HepG2 (cell line): Measurements from ENCODE around the gene RSBN1L. TPM values are rescaled to one million over a fixed set of nuclear protein-coding genes. Genes with fewer than 3 reads are reported as not detected.

ENCODE experiments used
- ATAC-seq: fragments of 200-7000 bp; cut with Tn5 transposase; 3 replicates; pipeline ENCODE4 v1.9.1; 2020; ENCODE audit warnings: mild to moderate bottlenecking, moderate library complexity
- Bru-seq: library from RNA; stranded (reverse); fragments of 400-500 nt; gene quantifications from one replicate; lab custom pipeline; 2021; lab: Mats Ljungman, UMichigan
- BruChase-seq, 2 experiments: library from RNA; stranded (reverse); fragments of 400-500 nt; gene quantifications; one replicate each; lab custom pipeline; 2021; lab: Mats Ljungman, UMichigan
- BruUV-seq: library from RNA; stranded (reverse); fragments of 400-500 nt; replicated peaks from 2 replicates; lab custom pipeline; 2021; lab: Mats Ljungman, UMichigan
- CTCF ChIA-PET: fragments of 300-600 bp; formaldehyde crosslinking; extraction: SDS; loops from one replicate; lab custom pipeline; 2021; ENCODE audit warnings: low total read pairs, inconsistent platforms, low intra/inter-chr PET ratio; lab: Yijun Ruan, JAX
- POLR2A ChIA-PET: fragments of 350-600 bp; sonication (Branson Sonifier 250); formaldehyde crosslinking; loops from one replicate; lab custom pipeline; 2020; ENCODE audit warnings: antibody characterized with exemption, inconsistent platforms; lab: Yijun Ruan, JAX
- DNase-seq: peaks from one replicate; pipeline ENCODE4 v3.0.0-alpha.2; 2015; ENCODE audit warnings: low spot score
- FAIRE-seq: peaks from 3 replicates; lab custom pipeline; 2011; peaks lifted over from hg19 to GRCh38; lab: Jason Lieb, UNC
- H2AFZ ChIP-seq: one replicate; pipeline ENCODE4 v1.6.1; 2011; ENCODE audit warnings: low read length, inconsistent platforms
- H3K27ac ChIP-seq: fragments of 300-600 bp; 3 replicates; pipeline ENCODE4 v1.8.0; 2011; ENCODE audit warnings: mixed run types, mild to moderate bottlenecking, mixed read lengths, low read length, inconsistent platforms; ENCODE audit not compliant: insufficient read depth; ENCODE audit errors: extremely low read length
- H3K27me3 ChIP-seq, 2 experiments: fragments of 200-600 bp in 1 of 2; 2 replicates in 1 of 2; 3 replicates in 1 of 2; pipeline versions ENCODE4 v1.6.0 to v1.8.0; 2011; ENCODE audit warnings: low read length in 2 of 2, mild to moderate bottlenecking in 2 of 2, moderate library complexity in 2 of 2, inconsistent platforms in 1 of 2; ENCODE audit not compliant: insufficient read depth in 2 of 2, control insufficient read depth in 1 of 2
- H3K36me3 ChIP-seq, 2 experiments: fragments of 200-600 bp in 1 of 2; replicated peaks in 1 of 2; 2 replicates in 1 of 2; 3 replicates in 1 of 2; pipeline versions ENCODE4 v1.5.1 to v1.8.0; 2011; ENCODE audit warnings: low read length in 2 of 2, inconsistent platforms in 1 of 2; ENCODE audit not compliant: insufficient read depth in 2 of 2, control insufficient read depth in 1 of 2
- H3K4me1 ChIP-seq: 2 replicates; pipeline ENCODE4 v1.5.1; 2012; ENCODE audit warnings: low read length, inconsistent platforms; ENCODE audit not compliant: insufficient read depth
- H3K4me2 ChIP-seq: 2 replicates; pipeline ENCODE4 v1.6.0; 2011; ENCODE audit warnings: low read depth, low read length, inconsistent platforms
- H3K4me3 ChIP-seq, 3 experiments: fragments of 200-600 bp in 1 of 3; sonication (generic), shearing (Covaris generic) in 1 of 3; replicated peaks in 1 of 3; 2 replicates each; pipeline ENCODE4 v1.5.1; 2011 to 2016; ENCODE audit warnings: low read length in 3 of 3, inconsistent platforms in 2 of 3, low read depth in 2 of 3, mild to moderate bottlenecking in 2 of 3, control low read depth in 1 of 3, mixed read lengths in 1 of 3; ENCODE audit not compliant: insufficient read depth in 1 of 3
- H3K79me2 ChIP-seq: one replicate; pipeline ENCODE4 v1.6.1; 2011; ENCODE audit warnings: low read length, inconsistent platforms; ENCODE audit not compliant: insufficient read depth
- H3K9ac ChIP-seq: 2 replicates; pipeline ENCODE4 v1.6.0; 2011; ENCODE audit warnings: mild to moderate bottlenecking, low read depth, low read length, inconsistent platforms; ENCODE audit not compliant: insufficient read depth
- H3K9me3 ChIP-seq: 2 replicates; pipeline ENCODE4 v1.5.1; 2012; ENCODE audit warnings: mild to moderate bottlenecking, low read length
- H4K20me1 ChIP-seq: 2 replicates; pipeline ENCODE4 v1.6.0; 2011; ENCODE audit warnings: inconsistent platforms, mild to moderate bottlenecking, low read length, moderate library complexity; ENCODE audit not compliant: insufficient read depth
- NFE2 ChIP-seq: sonication (generic); formaldehyde crosslinking; IDR thresholded peaks from 2 replicates; pipeline ENCODE4 v1.4.0; 2020; ENCODE audit warnings: missing genetic modification reagents
- U2AF2 ChIP-seq: fragments of 200-400 bp; formaldehyde crosslinking; IDR thresholded peaks from 2 replicates; pipeline ENCODE4 v1.6.1; 2017; ENCODE audit warnings: low read depth, mild to moderate bottlenecking, low read length
- ZFP36 ChIP-seq: fragments of 150-350 bp; IDR thresholded peaks from 2 replicates; pipeline ENCODE4 v1.6.1; 2018; ENCODE audit warnings: borderline replicate concordance, low read length, low read depth; ENCODE audit not compliant: partially characterized antibody
- ZNF430 ChIP-seq: sonication (generic); formaldehyde crosslinking; IDR thresholded peaks from 2 replicates; pipeline ENCODE4 v1.9.0; 2021; ENCODE audit warnings: mild to moderate bottlenecking, missing genetic modification reagents
- ZNF780A ChIP-seq: sonication (generic); formaldehyde crosslinking; IDR thresholded peaks from 2 replicates; pipeline ENCODE4 v1.8.0; 2022; ENCODE audit warnings: mild to moderate bottlenecking, missing genetic modification reagents, moderate library complexity
- WGBS: methylation state at CpG from one replicate; pipeline ENCODE4 v1.1.6; 2017; ENCODE audit warnings: low lambda C conversion rate; 5-methylcytosine and 5-hydroxymethylcytosine counted together
- in situ Hi-C: cut with HindIII; loops from 2 replicates; pipeline ENCODE4 v1.10.0; 2017; ENCODE audit warnings: low pct_unique_long_range_greater_than_20kb; ENCODE audit not compliant: extremely low pct_ligation_motif_present
- intact Hi-C: fragments of 100-400 bp; cut with micrococcal nuclease; formaldehyde crosslinking; loops from one replicate; pipeline ENCODE4 v1.10.0; 2022; ENCODE audit not compliant: unreplicated experiment
- long read RNA-seq, 2 experiments: library from RNA in 1 of 2; library from polyadenylated mRNA in 1 of 2; stranded (forward) in 1 of 2; unstranded in 1 of 2; transcript quantifications; one replicate each; pipeline ENCODE4 v2.0.0, GENCODE V29; 2019 to 2022
- polyA minus RNA-seq, 3 experiments: library from RNA; depleted of rRNA, polyadenylated mRNA; stranded (reverse); fragments of >200 nt; gene quantifications; 2 replicates each; pipeline ENCODE4 v1.2.3, GENCODE V29; 2011; ENCODE audit warnings: low replicate concordance in 1 of 3
- polyA plus RNA-seq, 8 experiments: library from polyadenylated mRNA; depleted of rRNA in 3 of 8; stranded (reverse) in 7 of 8; unstranded in 1 of 8; fragments of >200 nt; fragmentation: Illumina TruSeq in 4 of 8; extraction: Trizol in 4 of 8; gene quantifications; 2 replicates each; pipeline versions ENCODE4 v1.2.1 to v1.2.3, GENCODE V29; 2011 to 2016; ENCODE audit warnings: low read depth in 4 of 8, missing spikeins in 1 of 8, mixed read lengths in 1 of 8; ENCODE audit not compliant: insufficient read depth in 1 of 8
- total RNA-seq, 5 experiments: library from RNA; depleted of rRNA; stranded (reverse); fragments of >200 nt; fragmentation: Illumina TruSeq; extraction: Trizol; gene quantifications; 2 replicates each; pipeline ENCODE4 v1.2.3, GENCODE V29; 2016; ENCODE audit warnings: low read depth in 1 of 5
- TF ChIP-seq, protein P1 (sequence below): sonication (generic); formaldehyde crosslinking; IDR thresholded peaks from 2 replicates; pipeline ENCODE4 v1.4.0; 2020; ENCODE audit warnings: missing genetic modification reagents
- TF ChIP-seq, protein P2 (sequence below): sonication (generic); formaldehyde crosslinking; IDR thresholded peaks from 2 replicates; pipeline ENCODE4 v1.4.0; 2020; ENCODE audit warnings: missing genetic modification reagents, low read depth, mild to moderate bottlenecking, borderline replicate concordance
- TF ChIP-seq, protein P3 (sequence below): sonication (generic); formaldehyde crosslinking; IDR thresholded peaks from 2 replicates; pipeline ENCODE4 v1.5.1; 2020; ENCODE audit warnings: mild to moderate bottlenecking, missing genetic modification reagents, borderline replicate concordance

The RSBN1L gene
- total RNA-seq (2016; rRNA removed; fragmentation: Illumina TruSeq; extraction: Trizol): 21.3 and 25.9 TPM in 2 replicates
- 15.6 and 19.7 TPM in 2 replicates for total RNA-seq (2016; cell fraction: cytosol; rRNA removed; fragmentation: Illumina TruSeq; extraction: Trizol; ENCODE audit: low read depth)
- 18.9 and 19.6 TPM in 2 replicates for total RNA-seq (2016; cell fraction: insoluble cytoplasmic fraction; rRNA removed; fragmentation: Illumina TruSeq; extraction: Trizol)
- 10.7 and 11.3 TPM in 2 replicates for total RNA-seq (2016; cell fraction: membrane; rRNA removed; fragmentation: Illumina TruSeq; extraction: Trizol)
- 13.9 and 15.9 TPM in 2 replicates for total RNA-seq (2016; cell fraction: nucleus; rRNA removed; fragmentation: Illumina TruSeq; extraction: Trizol)
- 7.7 and 7.9 TPM in 2 replicates for polyA plus RNA-seq (2011; rRNA removed)
- 3.0 and 4.2 TPM in 2 replicates for polyA plus RNA-seq (2011; cell fraction: cytosol; rRNA removed)
- polyA plus RNA-seq (2011; cell fraction: nucleus; rRNA removed): 5.1 and 6.1 TPM in 2 replicates
- polyA plus RNA-seq (2012): 11.0 and 12.9 TPM in 2 replicates
- polyA plus RNA-seq (2016; cell fraction: cytosol; fragmentation: Illumina TruSeq; extraction: Trizol; ENCODE audit: low read depth): 0.66 and 0.77 TPM in 2 replicates
- polyA plus RNA-seq (2016; cell fraction: insoluble cytoplasmic fraction; fragmentation: Illumina TruSeq; extraction: Trizol; ENCODE audit: low read depth): 12.8 and 15.4 TPM in 2 replicates
- 1.9 TPM in 2 replicates for polyA plus RNA-seq (2016; cell fraction: membrane; fragmentation: Illumina TruSeq; extraction: Trizol; ENCODE audit: low read depth)
- polyA plus RNA-seq (2016; cell fraction: nucleus; fragmentation: Illumina TruSeq; extraction: Trizol; ENCODE audit: insufficient read depth, low read depth): 16.3 and 17.5 TPM in 2 replicates
- polyA minus RNA-seq (2011; rRNA and poly(A)+ RNA removed; ENCODE audit: low replicate concordance): 7.7 and 8.4 TPM in 2 replicates
- 14.1 and 20.3 TPM in 2 replicates for polyA minus RNA-seq (2011; cell fraction: cytosol; rRNA and poly(A)+ RNA removed)
- 18.3 and 23.4 TPM in 2 replicates for polyA minus RNA-seq (2011; cell fraction: nucleus; rRNA and poly(A)+ RNA removed)
- percentile 82 among the genes with signal in this experiment for Bru-seq, nascent RNA
- BruChase-seq, experiment 1, labeled RNA remaining after a 6-hour chase: percentile 79 among the genes with signal in this experiment
- percentile 80 among the genes with signal in this experiment for BruChase-seq, experiment 2, labeled RNA remaining after a 2-hour chase
- long read RNA-seq, experiment 1, partial matches to known transcripts: 16 of 16 reads
- long read RNA-seq, experiment 1, other reads (novel, unspliced or antisense): 0 of 16 reads
- long read RNA-seq, experiment 2, full-length matches to known transcripts: 5 of 20 reads
- long read RNA-seq, experiment 2, partial matches to known transcripts: 2 of 20 reads
- long read RNA-seq, experiment 2, other reads (novel, unspliced or antisense): 13 of 20 reads

DNA sequence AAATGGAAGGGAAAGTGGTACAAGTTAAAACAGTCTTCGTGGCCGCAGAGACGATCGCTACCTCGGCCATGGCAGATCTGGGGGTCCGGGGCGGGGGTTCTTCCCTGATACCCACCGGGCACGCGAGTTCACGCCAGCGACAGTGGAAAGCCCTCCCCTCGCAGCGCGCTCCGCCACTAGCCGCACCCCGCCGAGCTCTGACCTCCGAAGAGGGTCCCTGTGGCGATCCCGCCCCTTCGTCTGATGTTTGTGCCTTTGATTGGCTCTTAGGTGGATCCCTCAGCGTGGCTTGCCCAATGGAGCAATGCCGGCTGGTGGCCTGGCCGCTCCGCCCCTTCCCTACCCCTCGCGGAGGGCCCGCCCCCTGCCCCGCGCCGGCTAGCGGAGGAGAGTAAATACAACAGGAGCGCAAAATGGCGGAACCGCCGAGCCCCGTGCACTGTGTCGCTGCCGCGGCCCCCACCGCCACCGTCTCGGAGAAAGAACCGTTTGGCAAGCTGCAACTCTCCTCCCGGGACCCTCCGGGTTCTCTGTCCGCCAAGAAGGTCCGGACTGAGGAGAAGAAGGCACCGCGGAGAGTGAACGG is at the start of gene RSBN1L:
TSS of gene RSBN1L (plus strand) at position 403 of the 586 bp plus-strand sequence. CDS start at position 414, 11 bp downstream.
- peak; percentile 86 for FAIRE-seq
- POLR2A ChIA-PET: interaction anchor here (0.6 to 1.9 kb wide), 17 partner anchors 9 to 298 kb away, joined by 3 to 6 read pairs (median 4); partner anchors contain the start of genes PHTF2 and TMEM60
- 0% methylated on average over 30 of the region's 53 CpGs for WGBS
- peak; percentile 69; the same call in 1 of the 2 replicates for TF ChIP-seq ZNF430 (CRISPR knock-in tag)
- TF ChIP-seq ZNF780A: 0 out of 2 replicates have a peak, but pooled peaks have one; percentile 36
- TF ChIP-seq, protein P1, sequence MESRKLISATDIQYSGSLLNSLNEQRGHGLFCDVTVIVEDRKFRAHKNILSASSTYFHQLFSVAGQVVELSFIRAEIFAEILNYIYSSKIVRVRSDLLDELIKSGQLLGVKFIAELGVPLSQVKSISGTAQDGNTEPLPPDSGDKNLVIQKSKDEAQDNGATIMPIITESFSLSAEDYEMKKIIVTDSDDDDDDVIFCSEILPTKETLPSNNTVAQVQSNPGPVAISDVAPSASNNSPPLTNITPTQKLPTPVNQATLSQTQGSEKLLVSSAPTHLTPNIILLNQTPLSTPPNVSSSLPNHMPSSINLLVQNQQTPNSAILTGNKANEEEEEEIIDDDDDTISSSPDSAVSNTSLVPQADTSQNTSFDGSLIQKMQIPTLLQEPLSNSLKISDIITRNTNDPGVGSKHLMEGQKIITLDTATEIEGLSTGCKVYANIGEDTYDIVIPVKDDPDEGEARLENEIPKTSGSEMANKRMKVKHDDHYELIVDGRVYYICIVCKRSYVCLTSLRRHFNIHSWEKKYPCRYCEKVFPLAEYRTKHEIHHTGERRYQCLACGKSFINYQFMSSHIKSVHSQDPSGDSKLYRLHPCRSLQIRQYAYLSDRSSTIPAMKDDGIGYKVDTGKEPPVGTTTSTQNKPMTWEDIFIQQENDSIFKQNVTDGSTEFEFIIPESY (CRISPR knock-in tag): no peak
- TF ChIP-seq, protein P2, sequence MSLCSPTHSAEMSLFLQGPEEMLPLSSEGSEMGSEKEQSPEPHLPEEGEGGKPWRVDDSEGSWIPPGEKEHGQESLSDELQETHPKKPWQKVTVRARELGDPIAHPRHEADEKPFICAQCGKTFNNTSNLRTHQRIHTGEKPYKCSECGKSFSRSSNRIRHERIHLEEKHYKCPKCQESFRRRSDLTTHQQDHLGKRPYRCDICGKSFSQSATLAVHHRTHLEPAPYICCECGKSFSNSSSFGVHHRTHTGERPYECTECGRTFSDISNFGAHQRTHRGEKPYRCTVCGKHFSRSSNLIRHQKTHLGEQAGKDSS (CRISPR knock-in tag): peak; percentile 30; the same call in 1 of the 2 replicates
- TF ChIP-seq ZFP36: no peak
- TF ChIP-seq U2AF2: no peak
- no peak for TF ChIP-seq NFE2 (CRISPR knock-in tag)
- TF ChIP-seq, protein P3, sequence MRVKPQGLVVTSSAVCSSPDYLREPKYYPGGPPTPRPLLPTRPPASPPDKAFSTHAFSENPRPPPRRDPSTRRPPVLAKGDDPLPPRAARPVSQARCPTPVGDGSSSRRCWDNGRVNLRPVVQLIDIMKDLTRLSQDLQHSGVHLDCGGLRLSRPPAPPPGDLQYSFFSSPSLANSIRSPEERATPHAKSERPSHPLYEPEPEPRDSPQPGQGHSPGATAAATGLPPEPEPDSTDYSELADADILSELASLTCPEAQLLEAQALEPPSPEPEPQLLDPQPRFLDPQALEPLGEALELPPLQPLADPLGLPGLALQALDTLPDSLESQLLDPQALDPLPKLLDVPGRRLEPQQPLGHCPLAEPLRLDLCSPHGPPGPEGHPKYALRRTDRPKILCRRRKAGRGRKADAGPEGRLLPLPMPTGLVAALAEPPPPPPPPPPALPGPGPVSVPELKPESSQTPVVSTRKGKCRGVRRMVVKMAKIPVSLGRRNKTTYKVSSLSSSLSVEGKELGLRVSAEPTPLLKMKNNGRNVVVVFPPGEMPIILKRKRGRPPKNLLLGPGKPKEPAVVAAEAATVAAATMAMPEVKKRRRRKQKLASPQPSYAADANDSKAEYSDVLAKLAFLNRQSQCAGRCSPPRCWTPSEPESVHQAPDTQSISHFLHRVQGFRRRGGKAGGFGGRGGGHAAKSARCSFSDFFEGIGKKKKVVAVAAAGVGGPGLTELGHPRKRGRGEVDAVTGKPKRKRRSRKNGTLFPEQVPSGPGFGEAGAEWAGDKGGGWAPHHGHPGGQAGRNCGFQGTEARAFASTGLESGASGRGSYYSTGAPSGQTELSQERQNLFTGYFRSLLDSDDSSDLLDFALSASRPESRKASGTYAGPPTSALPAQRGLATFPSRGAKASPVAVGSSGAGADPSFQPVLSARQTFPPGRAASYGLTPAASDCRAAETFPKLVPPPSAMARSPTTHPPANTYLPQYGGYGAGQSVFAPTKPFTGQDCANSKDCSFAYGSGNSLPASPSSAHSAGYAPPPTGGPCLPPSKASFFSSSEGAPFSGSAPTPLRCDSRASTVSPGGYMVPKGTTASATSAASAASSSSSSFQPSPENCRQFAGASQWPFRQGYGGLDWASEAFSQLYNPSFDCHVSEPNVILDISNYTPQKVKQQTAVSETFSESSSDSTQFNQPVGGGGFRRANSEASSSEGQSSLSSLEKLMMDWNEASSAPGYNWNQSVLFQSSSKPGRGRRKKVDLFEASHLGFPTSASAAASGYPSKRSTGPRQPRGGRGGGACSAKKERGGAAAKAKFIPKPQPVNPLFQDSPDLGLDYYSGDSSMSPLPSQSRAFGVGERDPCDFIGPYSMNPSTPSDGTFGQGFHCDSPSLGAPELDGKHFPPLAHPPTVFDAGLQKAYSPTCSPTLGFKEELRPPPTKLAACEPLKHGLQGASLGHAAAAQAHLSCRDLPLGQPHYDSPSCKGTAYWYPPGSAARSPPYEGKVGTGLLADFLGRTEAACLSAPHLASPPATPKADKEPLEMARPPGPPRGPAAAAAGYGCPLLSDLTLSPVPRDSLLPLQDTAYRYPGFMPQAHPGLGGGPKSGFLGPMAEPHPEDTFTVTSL (CRISPR knock-in tag): 0 out of 2 replicates have a peak, but pooled peaks have one; percentile 29

More for the DNA sequence above, at the start of gene RSBN1L:
- Histone ChIP-seq H3K4me2 (peak within 1 kb of the TSS; percentile 78), H3K27ac (peak within 1 kb of the TSS; percentile 87), H3K27me3 (no peaks in the 10 kb centered on the region; a peak in 1 of 5 replicates), H3K36me3 (peaks cover 0 to 7% of the 10 kb centered on the region in 2 experiments; a peak in 2 of 5 replicates), H3K9me3 (no peaks in the 10 kb centered on the region), H3K4me1 (peaks cover 60% of the 10 kb centered on the region), H3K9ac (peak within 1 kb of the TSS; percentile 97), H2AFZ (no peak within 1 kb of the TSS), H3K79me2 (peaks cover 90% of the 10 kb centered on the region), H3K4me3 (peak within 1 kb of the TSS; percentile 99 to 100 (median 100)), H4K20me1 (peaks cover 20% of the 10 kb centered on the region)
- in situ Hi-C loops (no loop called here), intact Hi-C loops (loop anchor here (2.0 to 5.0 kb wide), 2 partner anchors 39 kb away; no protein-coding TSS in a partner anchor)
- ATAC-seq (peak; percentile 95), DNase-seq (peak; percentile 96)
- CTCF ChIA-PET: no interaction called here
- no TSS peak for BruUV-seq
